Thymus (tissue), 11 donors: ENCODE data around the gene PPP2R3B. TPM values are rescaled to one million over a fixed set of nuclear protein-coding genes. Genes with fewer than 3 reads are reported as not detected.

Experiments
- DNase-seq, 9 donors: peaks; one replicate each; pipeline ENCODE4 v3.0.0-alpha.2; 2013; ENCODE audit warnings: low spot score in 9 of 9, low read depth in 6 of 9, missing footprints in 1 of 9
- H3K27ac ChIP-seq, 2 donors: one replicate each; pipeline ENCODE4 v1.5.1; 2013; ENCODE audit warnings: control low read depth in 1 of 2, low read depth in 1 of 2, low read length in 1 of 2, mild to moderate bottlenecking in 1 of 2, moderate library complexity in 1 of 2
- H3K27me3 ChIP-seq, 2 donors: one replicate each; pipeline ENCODE4 v1.5.1; 2013; ENCODE audit warnings: low read length in 1 of 2; ENCODE audit not compliant: control insufficient read depth in 2 of 2, insufficient read depth in 1 of 2
- H3K36me3 ChIP-seq, 2 donors: one replicate each; pipeline ENCODE4 v1.5.1; 2013; ENCODE audit warnings: low read length in 1 of 2, mild to moderate bottlenecking in 1 of 2, moderate library complexity in 1 of 2; ENCODE audit not compliant: control insufficient read depth in 2 of 2, insufficient read depth in 2 of 2
- H3K4me1 ChIP-seq, 2 donors: one replicate each; pipeline ENCODE4 v1.5.1; 2013; ENCODE audit warnings: low read length in 2 of 2; ENCODE audit not compliant: control insufficient read depth in 2 of 2, insufficient read depth in 2 of 2
- H3K4me3 ChIP-seq, 2 donors: one replicate each; pipeline ENCODE4 v1.5.1; 2013; ENCODE audit warnings: low read length in 2 of 2, control low read depth in 1 of 2, mild to moderate bottlenecking in 1 of 2
- H3K9me3 ChIP-seq, 2 donors: one replicate each; pipeline ENCODE4 v1.5.1; 2013; ENCODE audit warnings: low read length in 1 of 2, mild to moderate bottlenecking in 1 of 2; ENCODE audit not compliant: control insufficient read depth in 2 of 2, insufficient read depth in 1 of 2
- WGBS: extraction: QIAGEN DNeasy Blood & Tissue Kit; methylation state at CpG from one replicate; pipeline ENCODE4 v1.1.7; 2013; 5-methylcytosine and 5-hydroxymethylcytosine counted together
- polyA plus RNA-seq: library from polyadenylated mRNA; stranded (reverse); fragments of 200-250 nt; gene quantifications from one replicate; pipeline ENCODE4 v1.2.3, GENCODE V29; 2013
- total RNA-seq: library from RNA; stranded (reverse); fragments of 120-200 nt; gene quantifications from one replicate; pipeline ENCODE4 v1.2.4, GENCODE V29; 2013
- donor health status: healthy.

PPP2R3B gene
- total and polyA plus RNA-seq, 2 donors: 54.1 to 88.5 TPM

GRCh38 chrX:338281-338835 lies 48.3 kb downstream of the PPP2R3B start:
- no peak for DNase-seq
- no peaks in the 10 kb centered on the region for H3K27me3 ChIP-seq
- peaks cover 12 to 47% of the 10 kb centered on the region in 2 donors for H3K9me3 ChIP-seq
- H3K36me3 ChIP-seq: peaks cover 46 to 74% of the 10 kb centered on the region in 2 donors
- no peak overlapping the region for H3K27ac ChIP-seq
- 93% methylated on average over 53 of the region's 53 CpGs for WGBS
- no peaks in the 10 kb centered on the region for H3K4me1 ChIP-seq
- no peak overlapping the region for H3K4me3 ChIP-seq

- H3K9me3 ChIP-seq: peaks cover 12 to 48% of the 10 kb centered on the region in 2 donors
- H3K4me3 ChIP-seq: no peak overlapping the region
- no peak for DNase-seq
- peaks cover 52 to 84% of the 10 kb centered on the region in 2 donors for H3K36me3 ChIP-seq
- H3K4me1 ChIP-seq: no peaks in the 10 kb centered on the region
- H3K27ac ChIP-seq: no peak overlapping the region
- no peaks in the 10 kb centered on the region for H3K27me3 ChIP-seq
- 89% methylated on average over 38 of the region's 38 CpGs for WGBS
These were observed 49.3 kb downstream of the PPP2R3B start for GRCh38 chrX:337331-337831.

- no peak for DNase-seq
- peaks cover 46 to 76% of the 10 kb centered on the region in 2 donors for H3K36me3 ChIP-seq
These were observed 50.5 kb downstream of the PPP2R3B start for GRCh38 chrX:336227-336626.

GRCh38 chrX:335758-336155 lies 51.0 kb downstream of the PPP2R3B start:
- 98% methylated on average over 17 of the region's 17 CpGs for WGBS
- peaks cover 5 to 39% of the 10 kb centered on the region in 2 donors for H3K9me3 ChIP-seq
- DNase-seq: no peak
- H3K27me3 ChIP-seq: peaks cover 11 to 15% of the 10 kb centered on the region in 2 donors
- no peak overlapping the region for H3K4me3 ChIP-seq
- peaks cover 46 to 72% of the 10 kb centered on the region in 2 donors for H3K36me3 ChIP-seq
- H3K27ac ChIP-seq: no peak overlapping the region
- H3K4me1 ChIP-seq: peaks cover 0 to 3% of the 10 kb centered on the region in 2 donors

More at GRCh38 chrX:336227-336626, 50.5 kb downstream of the PPP2R3B start:
- Histone ChIP-seq H3K27ac (no peak overlapping the region), H3K4me3 (no peak overlapping the region), H3K9me3 (peaks cover 8 to 38% of the 10 kb centered on the region in 2 donors), H3K4me1 (no peaks in the 10 kb centered on the region), H3K27me3 (peaks cover 6 to 10% of the 10 kb centered on the region in 2 donors)
- WGBS: 92% methylated on average over 21 of the region's 21 CpGs

- Histone ChIP-seq H3K4me3 (no peak overlapping the region), H3K27me3 (peaks cover 15 to 21% of the 10 kb centered on the region in 2 donors), H3K4me1 (peaks cover 0 to 5% of the 10 kb centered on the region in 2 donors), H3K9me3 (peaks cover 3 to 37% of the 10 kb centered on the region in 2 donors), H3K27ac (no peak overlapping the region), H3K36me3 (peaks cover 46 to 66% of the 10 kb centered on the region in 2 donors)
- WGBS: 98% methylated on average over 47 of the region's 47 CpGs
- DNase-seq: no peak
These were observed 51.5 kb downstream of the PPP2R3B start for GRCh38 chrX:334971-335757.

- peaks cover 3 to 41% of the 10 kb centered on the region in 2 donors for H3K9me3 ChIP-seq
- no peak for DNase-seq
- peaks cover 16 to 23% of the 10 kb centered on the region in 2 donors for H3K27me3 ChIP-seq
- no peak overlapping the region for H3K27ac ChIP-seq
- H3K4me3 ChIP-seq: no peak overlapping the region
- H3K36me3 ChIP-seq: peaks cover 46 to 66% of the 10 kb centered on the region in 2 donors
- H3K4me1 ChIP-seq: peaks cover 0 to 5% of the 10 kb centered on the region in 2 donors
- WGBS: 97% methylated on average over 53 of the region's 53 CpGs
These were observed 52.3 kb downstream of the PPP2R3B start for GRCh38 chrX:334331-334891.

GRCh38 chrX:333611-334311 lies 52.9 kb downstream of the PPP2R3B start:
- no peak overlapping the region for H3K27ac ChIP-seq
- 95% methylated on average over 51 of the region's 51 CpGs for WGBS

GRCh38 chrX:332916-333610 lies 53.6 kb downstream of the PPP2R3B start:
- Histone ChIP-seq H3K27me3 (peaks cover 16 to 23% of the 10 kb centered on the region in 2 donors), H3K4me1 (peaks cover 0 to 5% of the 10 kb centered on the region in 2 donors), H3K36me3 (peaks cover 38 to 54% of the 10 kb centered on the region in 2 donors), H3K27ac (no peak overlapping the region), H3K9me3 (peaks cover 0 to 32% of the 10 kb centered on the region in 2 donors), H3K4me3 (no peak overlapping the region)
- WGBS: 96% methylated on average over 33 of the region's 33 CpGs
- no peak for DNase-seq

More at GRCh38 chrX:333611-334311, 52.9 kb downstream of the PPP2R3B start:
- peaks cover under 1 to 38% of the 10 kb centered on the region in 2 donors for H3K9me3 ChIP-seq
- peaks cover 42 to 61% of the 10 kb centered on the region in 2 donors for H3K36me3 ChIP-seq
- peaks cover 16 to 23% of the 10 kb centered on the region in 2 donors for H3K27me3 ChIP-seq
- DNase-seq: no peak
- no peak overlapping the region for H3K4me3 ChIP-seq
- peaks cover 0 to 5% of the 10 kb centered on the region in 2 donors for H3K4me1 ChIP-seq
